ENCODE data around the gene KIF2A. TPM values are rescaled to one million over a fixed set of nuclear protein-coding genes. Genes with fewer than 3 reads are reported as not detected.

KIF2A gene
- total and polyA plus RNA-seq, 9 of the 15 experiments (the other 6 are each of a cell fraction or from before 2014, with no cell fraction given), result 42.6 to 126 (median 77.6) TPM

GRCh38 chr5:62412549-62413329, 106.7 kb downstream of the KIF2A start, which contains the start of gene IPO11 (continued):
- TF ChIP-seq PTTG1 (tag; IDR thresholded peaks at IDR 0.05; ENCODE audit: low read depth) (no peak), CREB1 (IDR thresholded peaks at IDR 0.05) (peak; percentile 100), CREB1 (CRISPR knock-in tag; IDR thresholded peaks at IDR 0.05) (peak; percentile 100), TCF15 (CRISPR knock-in tag; IDR thresholded peaks at IDR 0.05) (no peak), ZNF134 (CRISPR knock-in tag; conservative IDR thresholded peaks at IDR 0.05) (no peak), THRA (IDR thresholded peaks at IDR 0.05) (no peak), PHF21A (IDR thresholded peaks at IDR 0.05; ENCODE audit: borderline replicate concordance, low read depth) (no peak), IRF9 (tag; IDR thresholded peaks at IDR 0.05) (peak; percentile 70; the same call in 1 of the 2 replicates), HMG20B (CRISPR knock-in tag; IDR thresholded peaks at IDR 0.05) (no peak), ZBTB12 (CRISPR knock-in tag; IDR thresholded peaks at IDR 0.05) (peak; percentile 99), GTF2B (IDR thresholded peaks at IDR 0.05; ENCODE audit: extremely low read depth, insufficient read length) (no peak), ZNF584 (CRISPR knock-in tag; IDR thresholded peaks at IDR 0.05; ENCODE audit: low read depth) (no peak), IFI16 (CRISPR knock-in tag; IDR thresholded peaks at IDR 0.05) (no peak), ZNF695 (CRISPR knock-in tag; IDR thresholded peaks at IDR 0.05) (no peak), ZKSCAN1 (IDR thresholded peaks at IDR 0.05; ENCODE audit: low read depth, low read length) (no peak; the same call in 1 of the 2 replicates), CREBBP (IDR thresholded peaks at IDR 0.05; ENCODE audit: low read depth, low read length) (no peak), ZNF239 (CRISPR knock-in tag; IDR thresholded peaks at IDR 0.05) (no peak), TEAD2 (tag; IDR thresholded peaks at IDR 0.05) (no peak), HDAC6 (IDR thresholded peaks at IDR 0.05; ENCODE audit: low read depth, low read length) (no peak), GTF2A2 (tag; IDR thresholded peaks at IDR 0.05) (no peak), ZNF282 (CRISPR knock-in tag; IDR thresholded peaks at IDR 0.05) (no peak), ESRRB (CRISPR knock-in tag; IDR thresholded peaks at IDR 0.05; ENCODE audit: borderline replicate concordance) (no peak)
- TF ChIP-seq, protein P1, sequence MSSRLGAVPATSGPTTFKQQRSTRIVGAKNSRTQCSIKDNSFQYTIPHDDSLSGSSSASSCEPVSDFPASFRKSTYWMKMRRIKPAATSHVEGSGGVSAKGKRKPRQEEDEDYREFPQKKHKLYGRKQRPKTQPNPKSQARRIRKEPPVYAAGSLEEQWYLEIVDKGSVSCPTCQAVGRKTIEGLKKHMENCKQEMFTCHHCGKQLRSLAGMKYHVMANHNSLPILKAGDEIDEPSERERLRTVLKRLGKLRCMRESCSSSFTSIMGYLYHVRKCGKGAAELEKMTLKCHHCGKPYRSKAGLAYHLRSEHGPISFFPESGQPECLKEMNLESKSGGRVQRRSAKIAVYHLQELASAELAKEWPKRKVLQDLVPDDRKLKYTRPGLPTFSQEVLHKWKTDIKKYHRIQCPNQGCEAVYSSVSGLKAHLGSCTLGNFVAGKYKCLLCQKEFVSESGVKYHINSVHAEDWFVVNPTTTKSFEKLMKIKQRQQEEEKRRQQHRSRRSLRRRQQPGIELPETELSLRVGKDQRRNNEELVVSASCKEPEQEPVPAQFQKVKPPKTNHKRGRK (tag; IDR thresholded peaks at IDR 0.05), result no peak
